Measurements from ENCODE around the gene TICAM2.

The TICAM2 gene

DNA sequence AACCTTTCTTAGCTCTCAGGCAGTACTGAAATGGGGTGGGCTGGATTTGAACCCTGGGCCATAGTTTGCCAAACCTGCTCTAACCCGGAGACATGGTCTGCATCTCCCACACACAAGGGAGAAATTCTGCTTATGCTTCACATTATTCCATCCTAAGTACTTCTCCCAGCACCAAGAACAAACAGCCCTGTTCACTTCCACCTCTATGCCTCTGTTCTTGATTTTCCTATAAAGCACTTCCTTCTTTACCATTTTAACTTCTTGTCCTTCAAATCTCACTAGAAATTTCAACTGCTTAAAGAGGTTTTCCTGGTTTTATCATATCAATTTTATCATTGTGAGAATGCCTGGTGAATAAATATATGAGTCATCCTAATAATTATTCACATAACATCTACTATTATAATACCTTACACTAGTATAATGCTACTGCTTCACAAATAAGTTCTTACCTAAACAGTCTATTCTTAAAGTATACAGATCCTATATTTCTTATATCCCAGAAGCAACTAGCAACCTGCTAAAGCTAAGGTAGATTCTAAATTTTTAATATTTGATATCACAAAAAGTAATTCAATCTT lies 70.4 kb downstream of the TICAM2 start:
- DNase-seq (ENCODE audit: low read depth) = no peak

DNA sequence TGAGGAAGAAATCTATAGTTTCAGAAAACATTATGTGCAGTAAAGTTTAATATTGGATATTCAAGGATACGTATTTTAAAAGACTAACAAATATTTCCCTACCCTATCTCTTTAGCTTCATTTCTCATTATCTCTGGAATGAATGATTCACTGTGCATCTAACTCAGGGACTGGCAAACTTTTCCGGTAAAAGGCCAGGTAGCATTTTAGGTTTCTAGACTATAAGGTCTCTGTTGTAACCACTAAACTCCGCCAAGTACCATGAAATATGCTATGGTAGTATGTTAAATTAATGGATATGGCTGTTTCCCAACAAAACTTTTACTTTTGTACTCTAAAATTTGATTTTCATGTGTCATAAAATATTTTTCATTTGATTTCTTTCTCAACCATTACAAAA lies 70.9 kb downstream of the TICAM2 start:
- DNase-seq (ENCODE audit: low read depth) = no peak

DNA sequence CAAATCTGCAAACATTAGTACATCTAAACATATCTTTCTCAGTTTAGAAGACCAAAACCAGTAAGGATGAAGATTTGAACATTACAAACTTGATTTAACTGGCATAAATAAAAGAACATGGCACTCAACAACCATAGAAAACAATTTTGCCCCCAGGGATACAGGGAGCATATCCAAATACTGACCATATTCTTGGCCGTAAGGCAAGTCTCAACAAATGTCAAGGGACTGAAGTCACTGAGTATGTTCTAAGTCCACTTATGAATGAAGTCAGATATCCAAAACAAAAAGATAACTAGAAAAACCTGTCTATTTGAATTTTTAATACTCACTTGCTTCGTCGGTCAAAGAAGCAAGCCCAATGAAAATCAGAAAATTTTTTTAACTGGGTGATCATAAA lies 71.9 kb downstream of the TICAM2 start:
- no peak for DNase-seq (ENCODE audit: low read depth)

Measured in stimulated activated CD8-positive, alpha-beta memory T cell treated with anti-CD3 and anti-CD28 coated beads, Interleukin-15, amount 100 ng/mL, for 24 hours (primary cell).